Skin epidermis (tissue), 12 donors: ENCODE results near the gene SLC12A3.
A peak's percentile ranks its signal among the peaks of the same experiment; 100 is the strongest.

Experiments used
- H3K27ac ChIP-seq, 21 experiments: fragments of 200-600 bp; sonication (generic) in 11 of 21; one replicate each; pipeline ENCODE4 v1.5.0; 2020; ENCODE audit warnings: mild to moderate bottlenecking in 3 of 21, inconsistent platforms in 2 of 21, moderate library complexity in 2 of 21
- H3K4me3 ChIP-seq, 7 experiments: fragments of 200-600 bp; sonication (generic) in 2 of 7; one replicate each; pipeline ENCODE4 v1.5.0; 2020; ENCODE audit warnings: inconsistent platforms in 2 of 7, mild to moderate bottlenecking in 2 of 7, moderate library complexity in 1 of 7

The SLC12A3 gene

DNA sequence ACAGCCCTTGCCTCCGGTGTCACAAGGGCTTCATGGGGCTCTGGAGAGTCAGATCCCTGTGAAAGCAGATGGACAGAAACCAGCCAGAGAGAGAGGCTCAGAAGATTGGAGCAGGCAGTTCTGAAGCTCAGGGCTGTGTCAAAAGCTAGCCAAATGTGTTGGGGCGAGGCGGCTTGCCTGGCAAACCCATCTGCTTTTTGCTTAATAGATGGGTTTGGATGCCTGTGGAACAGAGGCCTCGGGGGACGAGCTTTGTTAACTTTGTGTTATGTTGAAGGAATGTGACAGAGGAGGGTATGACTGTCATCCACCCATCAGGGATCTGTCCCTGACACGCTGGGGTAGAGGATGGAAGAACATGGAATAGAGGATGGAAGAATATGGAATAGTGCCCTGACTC lies 21.0 kb upstream of the SLC12A3 start:
- Histone ChIP-seq H3K27ac (no peak overlapping the region), H3K4me3 (no peak overlapping the region)

DNA sequence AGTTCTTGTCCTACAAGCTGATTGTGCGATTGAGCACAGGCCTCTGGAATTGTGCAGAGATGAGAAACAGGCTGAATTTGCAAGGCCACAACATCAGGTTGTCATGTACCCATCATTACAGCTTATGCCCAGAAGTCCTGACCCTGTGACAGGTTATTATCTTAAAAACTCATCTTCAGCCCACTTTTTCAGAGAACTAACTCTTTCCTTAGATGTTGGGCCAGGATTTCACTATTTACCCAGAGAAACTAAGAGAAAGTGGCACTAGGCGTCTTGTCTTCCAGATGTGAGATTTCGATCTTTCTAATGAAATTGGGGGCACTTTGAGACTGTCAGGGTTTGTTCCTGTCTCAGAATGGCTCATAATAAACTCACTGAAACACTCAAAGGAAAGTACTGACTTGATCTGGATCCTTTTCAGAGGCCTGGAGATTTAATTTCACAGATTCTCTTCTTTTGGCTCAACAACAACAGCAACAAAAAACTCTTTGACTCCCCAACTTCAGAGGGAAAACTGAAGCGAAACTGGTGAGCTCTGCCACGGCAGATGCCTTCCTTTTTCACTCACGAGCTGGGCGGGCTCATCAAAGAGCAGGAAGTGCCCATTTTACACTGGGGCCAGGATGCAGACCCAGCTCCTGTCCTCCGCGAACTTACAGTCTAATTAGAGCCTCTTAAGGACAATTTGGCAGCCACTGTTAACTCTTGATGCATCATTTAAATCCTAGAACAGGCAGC lies 17.7 kb upstream of the SLC12A3 start:
- H3K27ac ChIP-seq: peak overlapping the region in 13 of 21 experiments; percentile 11 to 72 (median 41)
- H3K4me3 ChIP-seq: no peak overlapping the region

DNA sequence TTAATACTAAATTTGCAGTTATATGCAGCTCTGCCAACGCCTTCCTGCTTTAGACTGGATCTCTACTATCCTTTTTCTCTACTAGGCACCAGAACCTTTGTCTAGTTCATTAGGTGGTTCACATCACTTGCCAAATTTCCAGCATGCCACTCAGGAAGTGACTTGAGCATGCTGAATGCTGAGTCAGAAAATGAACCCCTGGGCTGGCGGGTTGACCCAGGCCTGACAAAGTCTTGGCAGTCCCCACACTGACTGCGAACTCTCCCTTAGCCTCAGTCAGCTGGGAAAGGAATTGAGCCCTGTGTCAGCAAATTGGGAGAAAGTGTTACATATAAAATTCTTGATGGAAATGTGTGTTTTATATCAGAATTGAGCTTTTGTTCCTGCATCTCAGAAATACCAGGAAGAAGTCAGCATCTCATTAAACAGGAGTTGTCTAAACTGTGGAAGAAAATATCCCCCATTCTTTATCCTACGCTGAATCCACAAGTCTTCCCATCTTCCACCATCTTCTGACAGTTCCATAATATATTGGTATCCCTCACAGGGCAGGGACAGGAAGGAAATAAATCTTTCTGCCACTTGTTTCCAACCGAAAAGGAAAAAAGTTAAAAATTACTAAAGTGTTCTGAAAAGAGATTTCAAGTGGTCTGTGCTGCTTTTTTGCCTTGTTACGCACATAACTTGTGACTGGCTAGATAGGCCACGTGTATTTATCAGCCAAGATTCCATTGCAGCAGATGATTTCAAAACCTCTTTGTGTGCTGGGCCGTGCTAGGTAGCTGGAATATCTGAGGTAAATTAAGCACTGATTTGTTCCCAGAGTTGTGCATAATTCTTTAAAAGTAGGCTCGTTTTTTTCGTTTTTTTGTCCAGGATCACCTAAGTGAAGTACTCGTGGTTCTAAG lies 16.7 kb upstream of the SLC12A3 start:
- Histone ChIP-seq H3K4me3 (no peak overlapping the region), H3K27ac (peak overlapping the region in 7 of 21 experiments; percentile 11 to 69 (median 42))

DNA sequence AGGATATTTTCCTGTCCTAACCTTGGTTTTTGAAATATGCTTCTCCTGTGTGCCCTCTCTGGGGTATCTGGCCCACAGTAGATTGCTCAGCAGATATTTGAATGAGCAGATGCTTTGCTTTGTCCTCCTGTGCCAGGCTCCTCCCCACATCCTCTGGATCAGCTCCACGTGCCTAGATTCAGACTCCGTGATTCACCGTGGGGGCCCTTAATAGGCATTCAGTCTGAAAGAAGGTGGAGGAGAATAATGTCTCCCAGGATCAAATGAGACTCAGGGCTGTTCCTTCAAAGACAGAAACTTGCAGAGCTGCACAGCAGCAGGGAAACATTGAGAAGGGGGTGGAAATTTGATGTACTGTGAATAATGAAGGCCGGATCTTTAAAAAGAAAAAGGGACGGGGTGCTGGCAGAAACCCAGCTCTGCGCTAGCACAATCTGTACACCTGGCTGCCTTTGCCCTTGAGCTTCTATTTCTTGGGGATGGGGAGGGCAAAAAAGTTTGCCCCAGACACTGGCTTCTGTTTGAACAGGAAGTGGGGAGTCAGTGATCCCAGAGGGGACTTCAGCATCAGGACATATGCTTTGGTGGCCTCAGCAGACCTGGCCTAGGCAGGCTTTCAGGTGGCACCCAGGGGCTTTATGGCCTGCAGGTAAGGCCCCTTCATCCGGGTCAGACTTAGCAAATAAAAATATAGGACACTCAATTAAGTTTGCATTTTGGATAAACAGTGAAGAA lies 15.9 kb upstream of the SLC12A3 start:
- peak overlapping the region in 8 of 21 experiments; percentile 7 to 76 (median 48) for H3K27ac ChIP-seq
- no peak overlapping the region for H3K4me3 ChIP-seq

DNA sequence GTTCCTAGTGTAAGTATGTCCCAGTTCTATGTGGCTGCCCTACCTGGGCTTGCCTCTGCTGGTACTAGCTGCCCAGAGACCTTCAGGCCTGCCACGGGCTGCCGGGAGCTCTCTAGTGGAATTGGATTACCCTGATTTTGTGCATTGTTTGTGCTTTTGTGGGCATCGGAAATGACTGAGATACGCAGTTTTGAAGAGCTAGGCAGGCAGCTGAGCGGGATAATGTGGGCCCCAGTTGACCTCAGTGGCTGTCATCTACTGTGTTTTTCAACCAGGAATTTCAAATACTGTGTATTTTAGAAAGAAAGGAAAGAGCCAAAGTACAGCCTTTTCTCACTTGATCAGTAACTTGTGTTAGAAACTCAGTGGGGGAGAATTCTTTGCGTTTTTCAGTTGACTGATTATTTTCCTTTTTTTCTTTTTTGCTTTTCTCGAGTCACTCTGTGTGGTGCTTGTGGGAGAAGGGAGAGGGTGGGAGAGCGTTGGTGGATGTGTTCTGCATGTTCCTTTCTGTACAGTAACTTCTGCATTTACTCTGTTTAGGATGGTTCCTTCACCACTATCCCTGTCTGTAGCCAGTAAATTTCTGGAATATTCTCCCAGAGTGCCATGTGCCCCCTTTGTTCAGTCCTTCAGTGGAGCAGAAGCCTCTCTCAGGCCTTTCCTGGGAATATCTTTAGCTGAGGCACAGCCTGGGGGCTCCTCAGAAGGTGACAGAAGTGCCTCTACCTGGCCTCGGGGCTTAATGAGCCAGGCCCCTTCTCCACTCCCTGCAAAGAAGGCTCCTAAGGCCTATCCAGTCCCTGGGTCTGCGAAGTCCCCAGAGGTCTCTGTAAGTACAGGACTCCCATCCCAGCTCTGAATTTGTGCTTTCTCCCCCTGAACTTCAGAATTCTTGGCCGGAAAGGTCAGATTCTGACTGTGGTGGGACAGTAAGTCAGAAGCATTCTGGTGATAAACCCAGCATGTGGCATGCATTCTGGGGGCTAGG lies 15.0 kb upstream of the SLC12A3 start:
- no peak overlapping the region for H3K4me3 ChIP-seq
- peak overlapping the region in 10 of 21 experiments; percentile 10 to 78 (median 49) for H3K27ac ChIP-seq

DNA sequence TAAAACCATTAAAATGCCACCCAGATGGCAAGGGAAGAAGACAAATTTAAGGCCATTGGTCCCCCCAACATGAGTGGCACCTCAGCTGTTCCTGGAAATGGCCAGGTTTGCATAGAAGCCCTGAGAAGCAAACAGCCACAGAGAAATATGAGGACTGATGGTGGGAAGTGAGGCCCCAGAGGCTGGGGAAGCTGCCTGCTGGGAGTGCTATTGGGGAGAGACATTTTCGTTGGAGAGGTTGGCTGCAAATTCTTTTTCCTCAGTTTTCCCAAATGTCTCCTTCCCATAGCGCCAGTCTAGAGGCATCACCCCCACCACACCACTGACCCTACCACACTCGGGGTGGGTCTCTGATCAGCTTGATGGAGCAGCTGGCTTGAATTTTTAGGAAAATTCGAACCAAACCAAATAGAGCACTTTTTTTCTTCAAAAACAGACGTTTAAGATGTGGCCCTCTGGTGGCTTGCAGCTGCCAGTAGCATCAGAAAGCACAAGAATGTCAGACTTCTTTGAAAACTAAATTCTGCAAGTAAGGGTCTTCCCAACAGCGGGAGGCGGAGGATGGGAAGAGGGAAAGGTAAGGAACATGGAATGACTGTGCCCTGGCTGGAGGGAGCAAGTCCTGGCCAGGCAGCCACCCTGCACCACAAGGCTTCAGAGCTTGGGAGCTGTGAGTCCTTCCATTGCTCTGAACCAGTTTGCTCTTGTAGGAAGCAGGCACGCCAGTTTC lies 13.2 kb upstream of the SLC12A3 start:
- Histone ChIP-seq H3K4me3 (no peak overlapping the region), H3K27ac (peak overlapping the region in 1 of 21 experiments; percentile 71)

DNA sequence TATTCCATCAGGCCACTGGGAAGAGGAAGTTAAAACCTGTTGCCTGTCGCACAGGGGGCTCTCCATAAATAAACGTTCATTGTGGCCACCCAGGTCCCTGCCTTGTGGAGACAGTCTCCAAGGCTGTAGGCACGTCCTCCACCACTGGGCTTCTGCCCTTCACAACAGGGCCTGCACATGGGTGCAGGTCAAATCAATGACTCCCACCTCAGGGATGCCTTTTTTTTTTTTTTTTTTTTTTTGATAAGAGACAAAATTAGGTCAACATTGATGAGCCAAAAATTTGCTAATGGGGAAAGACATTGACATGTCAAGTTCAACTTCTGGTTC lies 12.6 kb upstream of the SLC12A3 start:
- Histone ChIP-seq H3K4me3 (no peak overlapping the region), H3K27ac (peak overlapping the region in 1 of 21 experiments; percentile 71)

DNA sequence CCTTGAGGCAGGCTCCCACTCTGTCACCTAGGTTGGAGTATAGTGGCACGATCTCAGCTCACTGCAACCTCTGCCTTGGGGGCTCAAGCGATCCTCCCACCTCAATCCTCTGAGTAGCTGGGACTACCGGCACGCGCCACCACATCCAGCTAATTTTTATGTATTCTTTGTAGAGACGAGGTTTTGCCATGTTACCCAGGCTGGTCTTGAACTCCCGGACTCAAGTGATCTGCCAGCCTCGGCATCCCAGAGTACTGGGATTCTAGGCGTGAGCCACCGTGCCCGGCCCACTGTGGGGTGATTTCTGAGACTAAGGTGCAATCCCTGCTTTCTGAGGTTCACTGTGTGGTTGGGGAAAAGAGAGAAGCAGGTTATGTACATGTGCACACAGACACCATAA lies 12.0 kb upstream of the SLC12A3 start:
- no peak overlapping the region for H3K27ac ChIP-seq
- H3K4me3 ChIP-seq: no peak overlapping the region

DNA sequence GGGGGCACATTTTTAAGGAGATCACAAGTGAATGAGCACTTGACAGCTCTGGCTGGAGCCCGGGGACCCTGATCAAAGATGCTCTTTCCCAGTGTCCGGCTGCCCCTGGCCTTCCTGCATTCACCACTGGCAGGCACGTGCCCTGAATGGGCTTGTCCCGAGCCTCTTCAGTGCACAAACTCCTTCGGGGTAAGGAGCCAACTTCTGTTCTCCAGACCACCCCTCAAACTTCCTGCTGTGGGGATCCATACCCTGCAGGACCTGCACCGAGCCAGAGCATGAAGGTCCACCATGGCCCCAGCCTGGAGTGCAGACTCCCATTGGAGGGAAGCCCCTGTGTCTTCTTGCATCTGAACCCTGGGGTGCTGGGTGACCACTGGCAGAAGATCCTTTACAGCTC lies 9.8 kb upstream of the SLC12A3 start:
- H3K4me3 ChIP-seq: no peak overlapping the region
- H3K27ac ChIP-seq: no peak overlapping the region

DNA sequence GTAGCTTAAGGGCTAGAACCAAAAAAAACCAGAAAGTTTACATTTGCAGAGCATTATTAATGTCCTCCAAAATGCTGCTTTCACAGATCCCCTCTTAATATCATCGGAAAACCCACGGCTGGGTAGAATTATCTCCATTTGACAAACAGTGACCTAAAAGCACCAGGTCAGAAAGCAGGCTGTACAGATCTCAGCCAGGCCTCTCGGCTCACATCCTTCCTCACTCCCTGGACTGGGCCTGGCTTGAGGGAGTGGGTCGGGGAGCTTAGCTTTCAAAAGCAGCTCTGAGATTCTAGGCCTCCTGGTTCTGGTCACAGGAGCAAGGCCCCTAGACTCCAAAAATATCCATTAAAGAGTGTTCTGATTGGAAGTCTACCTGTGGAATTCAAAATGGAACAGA lies 9.1 kb upstream of the SLC12A3 start:
- Histone ChIP-seq H3K4me3 (no peak overlapping the region), H3K27ac (no peak overlapping the region)

DNA sequence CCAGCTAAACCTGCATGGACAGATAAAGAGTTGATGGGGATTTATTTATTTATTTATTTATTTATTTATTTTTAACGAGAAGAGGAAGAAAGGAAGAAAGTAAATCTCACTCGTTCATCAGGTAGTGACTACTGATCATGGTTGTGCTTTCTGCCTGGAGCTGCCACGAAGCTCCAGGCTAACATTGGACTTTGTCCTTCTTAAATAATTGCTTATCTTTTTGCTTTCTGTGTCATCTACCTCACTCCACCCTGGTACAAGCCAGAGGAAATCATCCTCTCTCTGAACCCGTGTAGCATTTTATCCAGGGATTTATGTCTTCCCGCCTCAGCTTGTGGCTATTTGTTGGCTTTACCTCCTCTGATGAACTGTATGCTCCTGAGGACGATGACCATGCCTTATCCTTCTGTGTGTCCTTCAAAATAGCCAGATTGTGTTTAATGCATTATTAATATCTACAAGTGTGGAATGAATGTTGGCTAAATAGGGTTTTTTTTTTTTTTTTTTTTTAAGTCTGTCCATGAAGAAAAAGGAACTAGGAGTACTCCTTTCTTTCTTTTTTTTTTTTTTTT lies 8.0 kb upstream of the SLC12A3 start:
- H3K27ac ChIP-seq: no peak overlapping the region
- no peak overlapping the region for H3K4me3 ChIP-seq

DNA sequence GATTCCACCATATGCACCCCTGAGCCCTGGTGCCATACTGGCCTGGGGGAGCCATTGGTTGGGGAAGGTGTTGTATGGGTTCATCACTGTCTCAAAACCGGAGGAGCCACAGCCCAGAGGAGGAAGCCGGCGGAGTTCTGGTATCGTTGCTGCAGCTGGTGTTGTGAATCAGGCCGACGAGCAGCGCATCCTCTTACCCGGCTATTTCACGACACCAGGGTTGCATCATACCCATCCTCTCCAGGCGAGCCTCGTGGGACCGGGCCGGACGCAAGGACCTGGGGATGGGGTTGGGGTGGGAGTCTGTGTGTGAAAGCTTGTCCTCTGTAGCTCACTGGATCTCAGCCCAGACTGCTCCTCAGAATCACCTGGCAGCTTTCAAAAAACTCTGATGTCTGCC lies 6.6 kb upstream of the SLC12A3 start:
- Histone ChIP-seq H3K27ac (no peak overlapping the region), H3K4me3 (no peak overlapping the region)

DNA sequence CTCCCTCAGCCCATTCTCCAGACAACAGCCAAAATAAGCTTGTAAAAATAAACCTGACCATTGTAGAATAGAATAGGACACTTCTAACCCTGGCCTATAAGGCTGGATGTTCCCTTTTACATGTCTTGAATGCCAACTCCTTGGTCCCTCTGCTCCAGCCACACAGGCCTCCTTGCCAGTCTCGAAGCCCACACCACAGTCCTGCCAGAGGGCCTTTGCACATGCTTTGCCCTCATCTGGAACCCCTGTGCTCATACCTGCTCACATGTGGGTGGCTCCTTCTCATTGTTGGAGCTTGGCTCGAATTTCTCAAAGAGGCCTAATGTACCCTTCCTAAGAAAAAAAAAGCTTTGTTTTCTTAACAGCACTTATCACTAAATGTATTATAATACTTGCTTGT lies 5.4 kb upstream of the SLC12A3 start:
- Histone ChIP-seq H3K4me3 (no peak overlapping the region), H3K27ac (peak overlapping the region in 6 of 21 experiments; percentile 21 to 86 (median 75))

DNA sequence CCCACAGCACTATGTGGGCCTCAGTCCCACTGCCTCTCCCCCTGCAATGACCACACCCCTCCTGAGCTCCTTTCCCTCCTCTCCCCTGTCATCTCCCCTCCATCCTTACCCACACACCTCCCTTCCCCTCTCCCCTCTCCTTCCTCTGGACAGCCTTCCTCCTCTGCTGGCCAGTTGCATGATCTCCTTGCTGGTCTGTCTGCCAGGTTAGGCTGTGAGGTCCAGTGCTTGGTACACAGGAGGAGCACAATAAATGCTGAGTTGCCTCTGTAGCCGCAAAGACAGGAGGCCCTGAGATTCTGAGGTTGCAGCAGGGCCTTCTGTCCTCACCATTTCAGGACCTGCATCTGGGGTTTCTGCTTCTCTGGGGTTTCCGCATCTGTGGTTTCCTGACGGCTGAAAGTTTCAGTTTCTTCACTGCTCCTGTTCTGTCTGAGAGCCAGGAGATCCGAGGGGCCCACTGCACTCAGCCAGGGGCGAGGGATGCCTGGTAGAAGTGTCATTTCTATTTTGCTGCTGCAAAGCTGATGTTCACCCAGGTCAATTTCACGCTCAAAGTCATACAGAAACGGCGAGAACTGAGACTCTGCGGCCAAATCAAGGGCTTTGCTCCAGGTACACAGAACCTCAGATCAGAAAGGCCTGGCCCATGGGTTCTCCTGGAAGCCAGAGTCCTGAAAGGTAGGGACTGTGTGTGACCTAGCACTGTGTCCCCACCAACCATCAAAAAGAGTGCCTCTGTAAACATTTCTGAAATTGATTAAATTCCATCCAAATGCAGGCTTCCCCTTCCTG lies 4.6 kb upstream of the SLC12A3 start:
- H3K27ac ChIP-seq: peak overlapping the region in 12 of 21 experiments; percentile 4 to 86 (median 54)

DNA sequence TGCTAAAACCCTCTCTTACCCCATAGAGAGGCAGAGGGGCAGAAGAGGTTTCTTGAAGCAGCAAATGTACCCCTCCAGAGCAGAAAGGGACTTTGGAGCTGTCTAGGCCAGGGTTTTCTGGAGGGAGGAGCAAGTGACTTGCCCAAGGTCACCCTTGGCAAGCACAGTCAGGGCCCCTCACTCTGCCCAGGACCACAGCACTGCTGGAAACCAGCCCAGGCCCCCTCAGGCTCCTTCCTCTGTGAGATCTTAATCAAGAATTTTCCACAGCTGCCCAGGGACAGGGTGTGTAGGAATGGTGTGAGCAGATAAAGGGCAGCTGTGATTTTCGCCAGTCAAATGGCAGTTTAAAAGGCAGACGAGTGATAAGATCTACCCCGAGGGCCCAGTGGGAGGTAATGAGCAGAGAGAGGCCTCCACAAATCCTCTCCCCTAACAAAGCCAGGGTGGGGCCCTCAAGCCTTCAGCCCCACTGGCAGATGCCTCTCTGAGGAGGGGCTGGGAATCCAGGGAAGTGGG lies 3.9 kb upstream of the SLC12A3 start:
- no peak overlapping the region for H3K4me3 ChIP-seq
- peak overlapping the region in 12 of 21 experiments; percentile 6 to 86 (median 54) for H3K27ac ChIP-seq

More for the DNA sequence above, 4.6 kb upstream of the SLC12A3 start:
- H3K4me3 ChIP-seq: no peak overlapping the region

DNA sequence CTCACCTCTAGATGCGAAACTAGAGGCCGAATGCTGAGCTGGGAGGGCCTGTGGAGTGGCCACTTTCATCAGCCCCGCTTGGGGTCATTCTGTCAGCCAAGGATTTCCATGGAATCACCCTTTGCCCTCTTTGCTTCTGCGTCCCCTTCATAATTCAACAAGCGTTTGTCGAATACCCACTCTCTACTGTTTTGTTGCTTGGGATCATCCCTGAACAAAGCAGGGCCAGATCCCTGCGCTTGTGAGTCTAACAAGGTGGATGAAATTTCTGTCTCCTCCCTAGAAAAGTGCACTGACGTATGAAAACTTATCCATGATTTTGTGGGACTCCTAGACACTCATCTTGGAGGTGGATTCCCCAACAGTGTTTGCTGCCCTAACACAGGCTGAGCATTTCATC lies 3.3 kb upstream of the SLC12A3 start:
- H3K27ac ChIP-seq: peak overlapping the region in 2 of 21 experiments; percentile 62 to 68
- H3K4me3 ChIP-seq: no peak overlapping the region

DNA sequence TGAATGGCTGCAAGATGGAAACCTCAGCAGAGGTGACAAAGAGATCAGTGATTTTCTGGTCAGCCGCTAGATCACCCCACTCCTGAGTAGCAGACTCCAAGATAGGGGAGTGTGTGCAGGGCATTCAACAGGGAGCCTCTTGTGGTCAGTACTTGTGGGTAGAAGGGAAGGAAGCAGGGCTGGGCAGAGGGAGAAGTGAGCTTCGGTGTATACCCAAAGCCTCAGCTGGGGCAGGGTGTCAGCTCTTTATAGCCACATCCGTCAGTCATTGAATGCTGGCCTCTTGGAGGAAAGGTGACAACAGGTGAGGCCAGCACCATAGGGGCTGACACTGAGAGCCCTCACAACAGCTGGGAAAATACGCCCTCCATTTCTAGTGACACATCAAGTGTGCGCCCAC lies 2.2 kb upstream of the SLC12A3 start:
- Histone ChIP-seq H3K4me3 (no peak overlapping the region), H3K27ac (peak overlapping the region in 1 of 21 experiments; percentile 68)
